ENCODE data around the gene CNRIP1. TPM values are rescaled to one million over a fixed set of nuclear protein-coding genes. Genes with fewer than 3 reads are reported as not detected.

Gene CNRIP1, protein sequence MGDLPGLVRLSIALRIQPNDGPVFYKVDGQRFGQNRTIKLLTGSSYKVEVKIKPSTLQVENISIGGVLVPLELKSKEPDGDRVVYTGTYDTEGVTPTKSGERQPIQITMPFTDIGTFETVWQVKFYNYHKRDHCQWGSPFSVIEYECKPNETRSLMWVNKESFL
- total RNA-seq, result 15.1 and 38.0 TPM in 2 replicates

DNA sequence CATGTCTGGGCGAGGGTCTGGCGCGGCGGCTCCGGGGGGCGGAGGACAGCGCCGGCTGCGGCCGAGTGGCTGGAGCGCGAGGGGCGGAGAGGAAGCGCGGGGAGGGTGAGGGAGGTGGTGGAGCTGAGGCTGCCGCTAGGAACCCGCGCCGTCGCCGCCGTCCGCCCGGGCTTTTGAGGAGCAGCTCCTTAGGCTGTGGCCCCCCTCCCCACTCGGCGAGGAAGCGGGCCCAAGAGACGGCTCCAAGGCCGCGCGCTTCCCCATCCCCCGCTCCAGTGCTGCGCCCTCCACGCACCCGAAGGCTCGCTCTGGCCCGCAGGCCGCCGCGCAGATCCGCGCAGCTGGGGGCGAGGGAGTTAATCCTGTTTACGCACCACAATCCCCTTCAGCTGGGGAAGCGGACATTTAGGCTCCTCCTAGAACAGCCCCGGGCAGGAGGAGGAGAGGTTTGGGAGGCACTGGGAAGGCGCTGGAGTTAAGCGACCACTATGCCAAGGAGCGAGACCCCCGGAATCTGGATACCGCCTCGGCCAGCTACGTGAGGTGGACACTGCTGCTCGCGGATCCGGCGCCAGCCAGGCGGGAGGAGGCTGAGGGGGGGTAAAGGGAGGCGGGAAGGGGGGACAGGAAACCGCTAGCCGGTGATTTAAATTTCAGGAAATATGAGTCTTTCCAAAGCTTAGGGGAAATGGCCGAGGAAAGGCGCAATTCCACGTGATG is at the start of gene CNRIP1:
TSS of gene CNRIP1 (minus strand) at position 552 of the 720 bp plus-strand sequence. CDS start at position 3, 549 bp downstream.

DNA sequence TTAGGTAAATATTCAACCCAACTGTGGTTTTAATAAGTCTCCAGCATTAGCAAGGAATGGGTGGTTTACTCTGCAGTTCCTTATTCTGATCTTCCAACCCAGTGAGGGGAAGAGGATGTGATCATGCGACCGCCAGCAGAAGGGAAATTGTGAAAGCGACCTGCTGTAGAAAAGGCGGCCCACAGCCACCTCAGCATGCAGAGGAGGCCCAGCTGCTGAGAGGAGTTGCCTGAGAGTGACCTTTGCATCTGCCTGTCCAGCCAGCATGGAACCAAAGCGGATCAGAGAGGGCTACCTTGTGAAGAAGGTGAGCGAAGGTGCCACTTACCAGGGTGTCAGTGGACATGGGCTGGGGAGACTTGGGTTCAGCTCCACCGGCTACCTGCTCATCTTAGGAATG is 45.3 kb upstream of the CNRIP1 start, which contains the start of gene PLEK:
TSS of gene PLEK (plus strand) at position 196 of the 400 bp plus-strand sequence. CDS start at position 266, 70 bp downstream.

GRCh38 chr2:68252400-68253218 is 67.1 kb downstream of the CNRIP1 start, which contains the start of gene PPP3R1:
Gene PPP3R1 (minus strand): TSS chr2:68252532. CDS start chr2:68252127, 405 bp downstream.

Other genes with a start within 250 kb of the CNRIP1 start
- gene PNO1, start 162.1 kb downstream of the CNRIP1 start, total RNA-seq, result 8.6 and 17.6 TPM in 2 replicates
- 15.1 and 18.6 TPM in 2 replicates for gene PPP3R1, start 67.4 kb downstream of the CNRIP1 start, total RNA-seq
- under 0.01 TPM in 1 of 2 replicates, not detected in the other for gene PLEK, start 45.3 kb upstream of the CNRIP1 start, total RNA-seq
- gene FBXO48, start 147.3 kb upstream of the CNRIP1 start, total RNA-seq, result 0.13 and 0.33 TPM in 2 replicates
- gene APLF, start 147.6 kb upstream of the CNRIP1 start, total RNA-seq, result 2.8 TPM in 2 replicates